Mucosa of descending colon (tissue), 3 donors: ENCODE results near the gene HOXC6. TPM values are rescaled to one million over a fixed set of nuclear protein-coding genes. Genes with fewer than 3 reads are reported as not detected.
A peak's percentile ranks its signal among the peaks of the same experiment; 100 is the strongest.

Experiments used
- ATAC-seq: fragments of 200-7000 bp; cut with Tn5 transposase; one replicate; pipeline ENCODE4 v1.9.1; 2020; ENCODE audit warnings: mild to moderate bottlenecking, moderate library complexity
- DNase-seq, 3 donors: peaks; one replicate each; pipeline ENCODE4 v3.0.0-alpha.2; 2020
- H3K36me3 ChIP-seq: fragments of 200-600 bp; one replicate; pipeline ENCODE4 v1.8.0; 2021; ENCODE audit warnings: low read depth, mild to moderate bottlenecking
- H3K4me1 ChIP-seq: fragments of 200-600 bp; one replicate; pipeline ENCODE4 v1.8.0; 2021; ENCODE audit warnings: low read depth, mild to moderate bottlenecking
- H3K4me3 ChIP-seq: fragments of 200-600 bp; one replicate; pipeline ENCODE4 v1.8.0; 2021; ENCODE audit warnings: mild to moderate bottlenecking
- H3K9me3 ChIP-seq: fragments of 200-600 bp; one replicate; pipeline ENCODE4 v1.8.0; 2021; ENCODE audit warnings: mild to moderate bottlenecking
- CTCF ChIP-seq: fragments of 200-600 bp; IDR thresholded peaks from one replicate; pipeline ENCODE4 v1.8.0; 2022; ENCODE audit warnings: antibody characterized with exemption, mild to moderate bottlenecking
- intact Hi-C, 2 donors: fragments of 100-400 bp; cut with DNase I in 1 of 2; cut with micrococcal nuclease in 1 of 2; formaldehyde crosslinking; loops; one replicate each; pipeline versions ENCODE4 v1.11.0 to v1.11.1; 2022; cut with DNase I, micrococcal nuclease
- total RNA-seq, 3 donors: library from RNA; stranded (reverse); fragmentation: NEBNext Ultra II Directional in 2 of 3; extraction: Animal tissue kit (Norgen Biotek cat#: 25700) in 2 of 3; gene quantifications; one replicate each; pipeline versions ENCODE4 v1.2.1 to v1.2.4, GENCODE V29; 2021 to 2023
- donor health status: DM: no; HTN: no; CAD: no; lungs with moderate emphysema.
- donor health status: DM: no; HTN: no; CAD: no.
- donor health status: DM: no; HTN: yes; CAD: no.

The HOXC6 gene
- total RNA-seq, 3 donors from 2014 or later: 0.22 to 0.32 TPM; not detected in 1

- DNase-seq (no peak), ATAC-seq (no peak)
- H3K4me3 ChIP-seq: no peak overlapping the region
- H3K4me1 ChIP-seq: peaks cover 8% of the 10 kb centered on the region
- H3K9me3 ChIP-seq: no peaks in the 10 kb centered on the region
- TF ChIP-seq CTCF: no peak
- no peaks in the 10 kb centered on the region for H3K36me3 ChIP-seq
- intact Hi-C loops: no loop called here
Measured at GRCh38 chr12:54036620-54037359, 8.6 kb downstream of the HOXC6 start.

GRCh38 chr12:54037360-54038283 is 9.4 kb downstream of the HOXC6 start:
- peak; percentile 28 for ATAC-seq
- Histone ChIP-seq H3K4me1 (peaks cover 8% of the 10 kb centered on the region), H3K36me3 (no peaks in the 10 kb centered on the region), H3K4me3 (no peak overlapping the region), H3K9me3 (no peaks in the 10 kb centered on the region)
- intact Hi-C loops: no loop called here
- TF ChIP-seq CTCF: no peak
- no peak for DNase-seq

GRCh38 chr12:54038284-54038870 is 10.1 kb downstream of the HOXC6 start:
- Histone ChIP-seq H3K4me3 (no peak overlapping the region), H3K36me3 (no peaks in the 10 kb centered on the region), H3K9me3 (no peaks in the 10 kb centered on the region), H3K4me1 (peaks cover 5% of the 10 kb centered on the region)
- no peak for TF ChIP-seq CTCF
- intact Hi-C loops: no loop called here
- DNase-seq: no peak
- ATAC-seq: no peak

- Histone ChIP-seq H3K4me1 (no peaks in the 10 kb centered on the region), H3K4me3 (no peak overlapping the region), H3K9me3 (no peaks in the 10 kb centered on the region), H3K36me3 (no peaks in the 10 kb centered on the region)
- intact Hi-C loops: no loop called here
- ATAC-seq (peak; percentile 36), DNase-seq (no peak)
- no peak for TF ChIP-seq CTCF
Measured at GRCh38 chr12:54038871-54039414, 10.7 kb downstream of the HOXC6 start.

- ATAC-seq (no peak), DNase-seq (no peak)
Measured at GRCh38 chr12:54039417-54040147, 11.3 kb downstream of the HOXC6 start.

More at GRCh38 chr12:54039417-54040147, 11.3 kb downstream of the HOXC6 start:
- TF ChIP-seq CTCF: no peak
- H3K36me3 ChIP-seq: no peaks in the 10 kb centered on the region
- intact Hi-C loops: no loop called here
- H3K4me1 ChIP-seq: no peaks in the 10 kb centered on the region
- no peaks in the 10 kb centered on the region for H3K9me3 ChIP-seq
- no peak overlapping the region for H3K4me3 ChIP-seq
